ENCODE measurements around the gene FXYD2.

GRCh38 chr11:117851852-117852251, 27.3 kb upstream of the FXYD2 start:
- TF ChIP-seq CTCF (conservative IDR thresholded peaks at IDR 0.05): no peak
- TF ChIP-seq ZFX (IDR thresholded peaks at IDR 0.05): no peak
